Measurements from ENCODE around the gene ADCY10.

DNA sequence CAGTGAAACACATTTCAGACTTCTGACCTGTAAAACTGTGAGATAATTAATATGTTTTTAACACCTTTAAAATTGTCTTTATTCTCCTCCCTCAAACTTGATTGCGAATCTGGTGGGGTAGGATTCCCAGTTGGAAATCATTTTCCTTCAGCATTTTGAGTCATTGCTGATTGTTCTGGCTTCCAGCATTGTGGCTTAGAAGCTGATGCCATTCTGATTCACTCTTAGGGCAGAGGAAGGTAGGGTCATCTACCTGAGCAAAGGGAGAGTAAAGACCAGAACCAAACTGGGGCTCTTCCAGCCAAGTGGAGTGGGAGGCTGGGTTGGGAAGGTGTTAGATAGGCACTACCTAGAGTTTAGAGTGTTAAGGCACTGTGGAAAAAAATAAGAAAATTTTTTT is 131.0 kb downstream of the ADCY10 start:
- TF ChIP-seq TEAD4 (IDR thresholded peaks at IDR 0.05; ENCODE audit: low read depth, low read length): no peak
- TF ChIP-seq, protein P1, sequence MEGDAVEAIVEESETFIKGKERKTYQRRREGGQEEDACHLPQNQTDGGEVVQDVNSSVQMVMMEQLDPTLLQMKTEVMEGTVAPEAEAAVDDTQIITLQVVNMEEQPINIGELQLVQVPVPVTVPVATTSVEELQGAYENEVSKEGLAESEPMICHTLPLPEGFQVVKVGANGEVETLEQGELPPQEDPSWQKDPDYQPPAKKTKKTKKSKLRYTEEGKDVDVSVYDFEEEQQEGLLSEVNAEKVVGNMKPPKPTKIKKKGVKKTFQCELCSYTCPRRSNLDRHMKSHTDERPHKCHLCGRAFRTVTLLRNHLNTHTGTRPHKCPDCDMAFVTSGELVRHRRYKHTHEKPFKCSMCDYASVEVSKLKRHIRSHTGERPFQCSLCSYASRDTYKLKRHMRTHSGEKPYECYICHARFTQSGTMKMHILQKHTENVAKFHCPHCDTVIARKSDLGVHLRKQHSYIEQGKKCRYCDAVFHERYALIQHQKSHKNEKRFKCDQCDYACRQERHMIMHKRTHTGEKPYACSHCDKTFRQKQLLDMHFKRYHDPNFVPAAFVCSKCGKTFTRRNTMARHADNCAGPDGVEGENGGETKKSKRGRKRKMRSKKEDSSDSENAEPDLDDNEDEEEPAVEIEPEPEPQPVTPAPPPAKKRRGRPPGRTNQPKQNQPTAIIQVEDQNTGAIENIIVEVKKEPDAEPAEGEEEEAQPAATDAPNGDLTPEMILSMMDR (IDR thresholded peaks at IDR 0.05; ENCODE audit: control extremely low read depth in 1 of 3, insufficient read depth in 1 of 3, low read depth in 1 of 3, low read length in 3 of 3): no peak
- TF ChIP-seq CBX8 (IDR thresholded peaks at IDR 0.05; ENCODE audit: borderline replicate concordance, low read depth, low read length): no peak
- TF ChIP-seq SRF (IDR thresholded peaks at IDR 0.05; ENCODE audit: low read depth, low read length): no peak
- no peak for TF ChIP-seq FOSL1 (IDR thresholded peaks at IDR 0.05; ENCODE audit: insufficient read depth, low read depth, low read length)
- no peak for TF ChIP-seq TCF12 (IDR thresholded peaks at IDR 0.05; ENCODE audit: low read depth, low read length)
- TF ChIP-seq JUND (IDR thresholded peaks at IDR 0.05; ENCODE audit: low read length): no peak
- TF ChIP-seq MAFK (IDR thresholded peaks at IDR 0.05; ENCODE audit: low read depth, low read length): no peak
